ENCODE data around the gene HSF5.
A peak's percentile ranks its signal among the peaks of the same experiment; 100 is the strongest.

The HSF5 gene

GRCh38 chr17:58533616-58534188, 45.5 kb upstream of the HSF5 start:
- TF ChIP-seq CTCF (conservative IDR thresholded peaks at IDR 0.05; ENCODE audit: low read depth, low read length) = no peak
- no peak overlapping the region for H3K4me3 ChIP-seq (ENCODE audit: low read depth, low read length)
- DNase-seq (ENCODE audit: low read depth) = no peak

- no peak for DNase-seq (ENCODE audit: low read depth)
- H3K4me3 ChIP-seq (ENCODE audit: low read depth, low read length) = no peak overlapping the region
- TF ChIP-seq CTCF (conservative IDR thresholded peaks at IDR 0.05; ENCODE audit: low read depth, low read length) = no peak
Observed at GRCh38 chr17:58532555-58532951, 44.3 kb upstream of the HSF5 start.

DNA sequence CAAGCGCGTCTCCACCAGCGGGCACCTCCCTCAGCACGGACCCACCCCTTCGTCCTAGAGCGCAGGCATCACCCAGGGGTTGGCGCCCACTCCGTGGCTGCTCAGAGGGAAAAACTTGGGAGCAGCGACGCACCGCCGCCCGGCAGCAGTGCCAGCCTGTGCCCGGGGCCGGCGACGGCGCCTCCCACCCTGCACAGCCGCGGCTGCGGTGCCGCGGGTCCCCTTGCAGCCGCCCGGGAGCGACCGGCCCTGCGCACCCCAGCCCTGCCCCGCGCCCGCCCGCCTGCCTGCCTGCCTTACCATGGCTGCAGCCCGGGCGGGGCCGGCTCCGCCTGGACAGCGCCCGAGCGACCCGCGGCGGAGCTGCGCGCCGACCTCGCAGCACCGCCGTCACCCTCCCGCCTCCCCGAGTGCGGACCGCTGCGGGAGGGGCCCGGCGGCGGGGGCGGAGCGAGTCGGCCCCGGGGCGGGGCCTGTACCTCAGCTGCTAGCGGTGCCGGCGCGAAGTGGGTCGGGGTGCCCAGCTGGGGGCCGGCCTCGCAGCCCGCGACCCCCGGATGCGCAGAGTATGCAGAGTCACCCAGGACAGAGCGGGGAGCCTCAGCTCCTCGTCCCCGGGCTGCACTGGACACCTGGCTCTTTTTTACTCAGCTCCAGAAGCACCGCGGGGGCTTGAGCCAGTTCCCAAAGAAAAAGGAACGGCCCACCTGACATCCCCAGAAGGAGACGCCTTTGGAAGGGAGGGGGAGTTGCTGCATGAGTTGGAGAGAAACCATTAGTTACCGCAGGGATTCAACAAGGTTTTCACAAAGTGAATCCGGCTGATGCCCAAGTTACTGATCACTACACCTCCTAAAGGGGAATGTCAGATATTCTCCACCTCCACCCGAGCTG, 43.7 kb upstream of the HSF5 start:
- DNase-seq (ENCODE audit: low read depth) = peak; percentile 26
- TF ChIP-seq CTCF (conservative IDR thresholded peaks at IDR 0.05; ENCODE audit: low read depth, low read length) = no peak
- peak overlapping the region; percentile 52 for H3K4me3 ChIP-seq (ENCODE audit: low read depth, low read length)

DNA sequence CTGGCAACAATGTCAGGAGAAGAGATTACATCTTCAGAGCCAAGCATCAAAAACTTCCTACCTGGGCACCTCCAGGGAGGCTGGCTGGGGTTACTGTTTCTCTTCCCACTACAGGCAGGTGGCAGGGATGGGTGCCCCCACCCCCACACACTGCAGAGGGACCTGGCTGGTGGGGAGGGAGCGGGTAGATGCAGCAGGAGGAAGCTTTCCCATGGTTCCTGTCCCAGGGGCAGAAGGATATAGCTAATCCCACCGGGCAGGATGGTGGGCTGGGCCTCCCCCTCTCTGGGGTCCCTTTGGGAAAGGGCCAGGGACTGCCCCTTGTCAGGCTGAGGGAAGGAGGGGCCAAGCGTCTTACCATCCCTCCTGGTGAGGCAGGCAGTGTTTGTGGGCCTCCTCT, 42.9 kb upstream of the HSF5 start:
- TF ChIP-seq CTCF (conservative IDR thresholded peaks at IDR 0.05; ENCODE audit: low read depth, low read length) = no peak
- DNase-seq (ENCODE audit: low read depth) = no peak
- peak overlapping the region; percentile 52 for H3K4me3 ChIP-seq (ENCODE audit: low read depth, low read length)

DNA sequence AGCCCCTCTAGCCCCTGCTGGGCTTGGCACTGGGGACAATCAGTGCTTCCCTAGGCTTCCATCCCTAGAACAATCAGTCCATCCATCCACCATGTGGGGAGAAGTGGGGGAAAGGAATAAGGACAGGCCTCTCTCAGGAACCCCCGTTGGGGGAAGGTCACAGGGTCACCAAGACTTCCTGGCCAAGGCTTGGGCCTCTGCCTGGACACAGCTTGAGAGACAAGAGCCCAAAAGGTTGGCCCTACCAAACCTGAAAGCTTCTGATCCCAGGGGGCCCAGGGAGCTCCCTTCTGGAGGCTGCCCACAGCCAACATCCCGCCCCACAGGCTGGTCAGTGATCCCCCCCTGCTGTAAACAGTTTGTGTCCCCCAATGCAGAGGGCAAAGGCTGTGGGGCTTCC, 42.4 kb upstream of the HSF5 start:
- no peak overlapping the region for H3K4me3 ChIP-seq (ENCODE audit: low read depth, low read length)
- TF ChIP-seq CTCF (conservative IDR thresholded peaks at IDR 0.05; ENCODE audit: low read depth, low read length) = no peak
- no peak for DNase-seq (ENCODE audit: low read depth)

DNA sequence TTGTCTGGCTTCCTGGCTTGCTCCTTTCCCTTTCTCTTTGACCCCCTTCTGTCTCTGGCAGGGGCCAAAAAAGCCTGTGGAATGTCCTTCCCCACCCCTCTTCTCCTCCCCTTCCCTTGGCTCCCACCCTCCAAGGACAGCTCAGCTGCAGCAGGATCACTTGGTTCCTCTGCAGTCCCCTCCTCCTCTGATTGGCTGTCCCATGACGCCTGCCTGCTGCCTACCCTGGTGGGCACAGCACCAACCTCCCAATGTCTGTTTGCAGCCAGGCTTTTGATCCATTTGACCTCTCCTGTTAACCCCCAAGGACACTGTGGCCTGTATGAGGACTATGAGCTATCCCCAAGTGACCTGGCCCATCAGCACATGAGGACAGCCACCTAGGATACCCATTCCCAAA, 41.1 kb upstream of the HSF5 start:
- H3K4me3 ChIP-seq (ENCODE audit: low read depth, low read length) = no peak overlapping the region
- DNase-seq (ENCODE audit: low read depth) = no peak
- TF ChIP-seq CTCF (conservative IDR thresholded peaks at IDR 0.05; ENCODE audit: low read depth, low read length) = no peak

- TF ChIP-seq CTCF (conservative IDR thresholded peaks at IDR 0.05; ENCODE audit: low read depth, low read length) = no peak
- DNase-seq (ENCODE audit: low read depth) = no peak
- no peak overlapping the region for H3K4me3 ChIP-seq (ENCODE audit: low read depth, low read length)
Observed at GRCh38 chr17:58528443-58528842, 40.2 kb upstream of the HSF5 start.
